Left lung (tissue), 10 donors: ENCODE results near the gene CEP350. TPM values are rescaled to one million over a fixed set of nuclear protein-coding genes. Genes with fewer than 3 reads are reported as not detected.

Experiments used
- ATAC-seq: fragments of 200-7000 bp; cut with Tn5 transposase; one replicate; pipeline ENCODE4 v1.9.1; 2020; ENCODE audit warnings: moderate library complexity
- DNase-seq, 4 donors: peaks; one replicate each; pipeline ENCODE4 v3.0.0-alpha.2; 2013 to 2020
- H3K27ac ChIP-seq, 2 donors: fragments of 200-600 bp; sonication (generic) in 1 of 2; one replicate each; pipeline versions ENCODE4 v1.5.0 to v1.8.0; 2020 to 2021
- H3K27me3 ChIP-seq, 2 donors: fragments of 200-600 bp; sonication (generic) in 1 of 2; one replicate each; pipeline versions ENCODE4 v1.5.0 to v1.8.0; 2020 to 2021
- H3K36me3 ChIP-seq, 2 donors: fragments of 200-600 bp; sonication (generic) in 1 of 2; one replicate each; pipeline versions ENCODE4 v1.5.0 to v1.8.0; 2020 to 2021
- H3K4me1 ChIP-seq, 2 donors: fragments of 200-600 bp; one replicate each; pipeline ENCODE4 v1.8.0; 2021
- H3K4me3 ChIP-seq, 2 donors: fragments of 200-600 bp; sonication (generic) in 1 of 2; one replicate each; pipeline versions ENCODE4 v1.5.0 to v1.8.0; 2020 to 2021; ENCODE audit warnings: mild to moderate bottlenecking in 1 of 2
- H3K9me3 ChIP-seq, 2 donors: fragments of 200-600 bp; sonication (generic) in 1 of 2; one replicate each; pipeline versions ENCODE4 v1.5.0 to v1.8.0; 2020 to 2021
- intact Hi-C, 2 donors: fragments of 100-400 bp; cut with DNase I; formaldehyde crosslinking; loops; one replicate each; pipeline versions ENCODE4 v1.11.2 to v1.14.2; 2022
- polyA plus RNA-seq, 6 donors: library from polyadenylated mRNA; unstranded; fragments of 120-200 nt; gene quantifications; one replicate each; pipeline ENCODE4 v1.2.1, GENCODE V29; 2013; ENCODE audit not compliant: insufficient read length in 6 of 6
- total RNA-seq, 2 donors: library from RNA; stranded (reverse); fragmentation: NEBNext Ultra II Directional; extraction: Animal tissue kit (Norgen Biotek cat#: 25700); gene quantifications; one replicate each; pipeline ENCODE4 v1.2.1, GENCODE V29; 2021
- TF ChIP-seq, protein P1 (sequence below), 2 donors: fragments of 200-600 bp; sonication (generic) in 1 of 2; IDR thresholded peaks; one replicate each; pipeline versions ENCODE4 v1.5.0 to v1.8.0; 2021; ENCODE audit warnings: antibody characterized with exemption in 2 of 2
- donor health status: DM: no; HTN: yes; CAD: no.
- donor health status: DM: no; HTN: no; CAD: no.

The CEP350 gene
- total and polyA plus RNA-seq, 8 donors, result 26.8 to 53.5 (median 35.9) TPM

DNA sequence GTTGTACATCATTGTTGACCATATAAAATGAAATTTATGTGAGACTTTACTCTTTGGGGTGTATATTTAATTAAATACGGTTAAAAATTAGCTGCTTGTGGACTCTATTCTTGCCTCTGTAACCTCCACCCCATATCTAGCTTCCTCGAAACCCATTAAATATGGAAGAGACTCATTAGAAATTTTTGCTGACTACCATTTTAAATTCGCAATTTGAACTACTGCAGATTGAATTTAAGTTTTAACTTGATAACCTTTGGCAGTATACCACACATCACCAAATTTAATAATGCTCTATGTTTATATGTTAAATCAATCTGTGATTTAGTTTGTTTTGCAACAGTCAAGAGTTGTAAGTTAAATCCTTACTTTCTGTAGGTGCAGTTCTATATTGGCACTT, 111.5 kb downstream of the CEP350 start:
- no peaks in the 10 kb centered on the region for H3K9me3 ChIP-seq
- no peak overlapping the region for H3K27ac ChIP-seq
- H3K36me3 ChIP-seq, result peaks cover 0 to 90% of the 10 kb centered on the region in 2 donors
- TF ChIP-seq, protein P1, sequence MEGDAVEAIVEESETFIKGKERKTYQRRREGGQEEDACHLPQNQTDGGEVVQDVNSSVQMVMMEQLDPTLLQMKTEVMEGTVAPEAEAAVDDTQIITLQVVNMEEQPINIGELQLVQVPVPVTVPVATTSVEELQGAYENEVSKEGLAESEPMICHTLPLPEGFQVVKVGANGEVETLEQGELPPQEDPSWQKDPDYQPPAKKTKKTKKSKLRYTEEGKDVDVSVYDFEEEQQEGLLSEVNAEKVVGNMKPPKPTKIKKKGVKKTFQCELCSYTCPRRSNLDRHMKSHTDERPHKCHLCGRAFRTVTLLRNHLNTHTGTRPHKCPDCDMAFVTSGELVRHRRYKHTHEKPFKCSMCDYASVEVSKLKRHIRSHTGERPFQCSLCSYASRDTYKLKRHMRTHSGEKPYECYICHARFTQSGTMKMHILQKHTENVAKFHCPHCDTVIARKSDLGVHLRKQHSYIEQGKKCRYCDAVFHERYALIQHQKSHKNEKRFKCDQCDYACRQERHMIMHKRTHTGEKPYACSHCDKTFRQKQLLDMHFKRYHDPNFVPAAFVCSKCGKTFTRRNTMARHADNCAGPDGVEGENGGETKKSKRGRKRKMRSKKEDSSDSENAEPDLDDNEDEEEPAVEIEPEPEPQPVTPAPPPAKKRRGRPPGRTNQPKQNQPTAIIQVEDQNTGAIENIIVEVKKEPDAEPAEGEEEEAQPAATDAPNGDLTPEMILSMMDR (IDR thresholded peaks at IDR 0.05), result no peak
- no peaks in the 10 kb centered on the region for H3K27me3 ChIP-seq
- ATAC-seq, result no peak
- no peak for DNase-seq
- no peaks in the 10 kb centered on the region for H3K4me1 ChIP-seq
- intact Hi-C loops, result no loop called here
- H3K4me3 ChIP-seq, result no peak overlapping the region

DNA sequence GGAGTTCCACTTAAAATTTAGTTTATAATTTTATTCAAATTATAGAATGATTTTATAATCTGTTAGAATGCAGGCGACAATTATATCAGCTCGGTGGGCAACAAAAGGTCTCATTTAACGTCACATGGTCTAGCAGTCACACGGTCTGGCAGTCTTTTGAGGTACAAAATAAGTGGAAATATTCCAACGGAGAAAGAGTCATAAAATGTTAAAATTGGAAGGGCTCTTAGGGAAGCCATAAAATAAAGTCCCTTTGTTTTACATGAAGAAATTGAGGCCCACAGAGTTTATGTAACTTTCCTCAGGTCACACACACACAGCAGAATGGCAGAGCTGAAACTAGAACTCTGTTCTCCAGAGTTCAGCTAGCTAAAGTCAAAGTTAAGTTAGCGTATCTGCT, 115.7 kb downstream of the CEP350 start:
- Histone ChIP-seq H3K27me3 (no peaks in the 10 kb centered on the region), H3K4me1 (no peaks in the 10 kb centered on the region), H3K4me3 (no peak overlapping the region), H3K27ac (no peak overlapping the region), H3K36me3 (peaks cover 0 to 78% of the 10 kb centered on the region in 2 donors), H3K9me3 (no peaks in the 10 kb centered on the region)
- TF ChIP-seq, protein P1 (IDR thresholded peaks at IDR 0.05), result no peak
- no peak for DNase-seq
- no peak for ATAC-seq
- intact Hi-C loops, result no loop called here

DNA sequence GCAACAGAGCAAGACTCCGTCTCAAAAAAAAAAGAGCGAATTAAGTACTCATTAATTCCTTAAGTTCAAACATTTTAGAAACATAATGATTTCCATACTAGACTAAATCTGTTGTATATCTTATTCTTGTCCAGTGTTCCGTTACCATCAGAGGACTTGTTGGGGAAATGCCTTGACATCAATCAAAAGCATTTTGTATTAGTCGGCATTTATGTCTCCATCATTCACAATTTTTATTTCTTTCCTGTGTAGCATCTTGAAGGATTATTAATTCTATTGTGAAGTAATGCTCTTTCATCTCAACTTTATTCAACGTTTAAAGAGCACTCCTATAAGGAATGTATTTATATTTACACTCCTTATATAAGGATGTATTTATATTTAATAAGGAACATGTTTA, 117.1 kb downstream of the CEP350 start:
- DNase-seq, result no peak
- Histone ChIP-seq H3K36me3 (peaks cover 0 to 78% of the 10 kb centered on the region in 2 donors), H3K9me3 (no peaks in the 10 kb centered on the region), H3K4me1 (no peaks in the 10 kb centered on the region), H3K27ac (no peak overlapping the region), H3K4me3 (no peak overlapping the region), H3K27me3 (no peaks in the 10 kb centered on the region)
- TF ChIP-seq, protein P1 (IDR thresholded peaks at IDR 0.05), result no peak
- ATAC-seq, result no peak
- intact Hi-C loops, result no loop called here

DNA sequence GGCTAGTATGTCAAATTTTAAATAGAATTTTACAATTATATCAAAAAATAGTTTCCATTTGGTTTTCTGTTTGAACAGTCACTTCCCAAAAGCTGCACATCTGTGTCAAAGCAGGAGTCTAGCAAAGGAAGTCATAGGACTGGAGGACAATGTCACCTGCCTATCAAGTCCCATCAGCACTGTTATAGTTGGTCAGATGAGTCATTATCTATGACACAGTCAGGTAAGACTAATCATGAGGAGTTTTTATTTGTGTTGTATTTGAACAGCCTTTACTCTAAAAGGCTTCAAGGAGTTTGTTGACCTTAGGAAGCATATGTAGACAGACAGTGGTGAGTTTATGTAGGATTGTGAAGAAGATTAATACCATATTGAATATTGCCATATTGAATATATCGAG, 125.8 kb downstream of the CEP350 start:
- no peaks in the 10 kb centered on the region for H3K27me3 ChIP-seq
- no peak overlapping the region for H3K27ac ChIP-seq
- peaks cover 0 to 84% of the 10 kb centered on the region in 2 donors for H3K36me3 ChIP-seq
- TF ChIP-seq, protein P1 (IDR thresholded peaks at IDR 0.05), result no peak
- DNase-seq (no peak), ATAC-seq (no peak)
- H3K4me3 ChIP-seq, result no peak overlapping the region
- H3K4me1 ChIP-seq, result no peaks in the 10 kb centered on the region
- no peaks in the 10 kb centered on the region for H3K9me3 ChIP-seq
- intact Hi-C loops, result no loop called here

DNA sequence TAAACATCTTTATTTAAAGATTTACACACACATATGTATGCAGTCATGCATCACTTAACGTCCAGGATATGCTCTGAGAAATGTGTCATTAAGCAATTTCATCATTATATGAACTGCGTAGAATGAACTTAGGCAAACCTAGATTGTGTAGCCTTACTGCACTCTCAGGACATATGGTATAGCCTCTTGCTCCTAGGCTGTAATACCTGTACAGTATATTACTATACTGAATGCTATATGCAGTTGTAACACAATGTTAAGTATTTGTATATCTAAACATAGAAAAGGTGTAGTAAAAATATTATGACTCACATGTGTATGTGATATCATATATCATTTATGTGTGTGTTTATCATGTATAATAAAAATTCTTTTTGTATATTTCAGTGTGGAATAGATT, 126.9 kb downstream of the CEP350 start:
- Histone ChIP-seq H3K36me3 (peaks cover 0 to 82% of the 10 kb centered on the region in 2 donors), H3K4me3 (no peak overlapping the region), H3K9me3 (no peaks in the 10 kb centered on the region), H3K27me3 (no peaks in the 10 kb centered on the region), H3K27ac (no peak overlapping the region), H3K4me1 (no peaks in the 10 kb centered on the region)
- ATAC-seq (no peak), DNase-seq (no peak)
- TF ChIP-seq, protein P1 (IDR thresholded peaks at IDR 0.05), result no peak
- intact Hi-C loops, result no loop called here
